Neural cell (in vitro differentiated cells): ENCODE results near the gene GPR180. TPM values are rescaled to one million over a fixed set of nuclear protein-coding genes. Genes with fewer than 3 reads are reported as not detected.

Experiments used
- H2AFZ ChIP-seq: fragments of 200-600, 300-800 bp; sonication (generic), shearing (Covaris generic); 2 replicates; pipeline ENCODE4 v1.6.0; 2014; ENCODE audit warnings: low read depth, mild to moderate bottlenecking, antibody characterized with exemption, low read length, moderate library complexity
- H3F3A ChIP-seq: fragments of 200-600 bp; shearing (Covaris generic); 2 replicates; pipeline ENCODE4 v1.6.1; 2016; ENCODE audit warnings: mild to moderate bottlenecking, moderate library complexity, mixed read lengths, antibody characterized with exemption, low read length; ENCODE audit not compliant: insufficient read depth, poor library complexity, severe bottlenecking
- H3K27ac ChIP-seq: fragments of 200-600, 300-800 bp; sonication (generic), shearing (Covaris generic); 2 replicates; pipeline ENCODE4 v1.5.1; 2014; ENCODE audit warnings: mild to moderate bottlenecking, low read length, moderate library complexity
- H3K27me3 ChIP-seq: fragments of 300-800, 200-600 bp; sonication (generic), shearing (Covaris generic); 2 replicates; pipeline ENCODE4 v1.6.0; 2014; ENCODE audit warnings: mild to moderate bottlenecking, low read depth, low read length, moderate library complexity; ENCODE audit not compliant: insufficient read depth
- H3K36me3 ChIP-seq: fragments of 300-800, 200-600 bp; sonication (generic), shearing (Covaris generic); 2 replicates; pipeline ENCODE4 v1.5.1; 2014; ENCODE audit warnings: mild to moderate bottlenecking, antibody characterized with exemption, low read length, moderate library complexity; ENCODE audit not compliant: insufficient read depth
- H3K4me2 ChIP-seq: fragments of 300-800, 200-600 bp; sonication (generic), shearing (Covaris generic); 2 replicates; pipeline ENCODE4 v1.6.0; 2014; ENCODE audit warnings: mild to moderate bottlenecking, low read length
- H3K4me3 ChIP-seq: fragments of 300-800, 200-600 bp; sonication (generic), shearing (Covaris generic); 2 replicates; pipeline ENCODE4 v1.5.1; 2014; ENCODE audit warnings: mild to moderate bottlenecking, low read length, moderate library complexity
- H3K79me2 ChIP-seq: fragments of 200-600 bp; shearing (Covaris generic); replicated peaks from 2 replicates; pipeline ENCODE4 v1.6.0; 2014; ENCODE audit warnings: mild to moderate bottlenecking, low read length, moderate library complexity; ENCODE audit not compliant: insufficient read depth
- H3K9ac ChIP-seq: fragments of 300-800, 200-600 bp; sonication (generic), shearing (Covaris generic); 2 replicates; pipeline ENCODE4 v1.6.1; 2016; ENCODE audit warnings: mild to moderate bottlenecking, low read length, mixed read lengths
- H3K9me2 ChIP-seq: fragments of 200-600 bp; shearing (Covaris generic); 2 replicates; pipeline ENCODE4 v1.6.1; 2016; ENCODE audit warnings: mild to moderate bottlenecking, low read length, mixed read lengths; ENCODE audit not compliant: insufficient read depth
- H3K9me3 ChIP-seq: fragments of 200-600, 300-800 bp; sonication (generic), shearing (Covaris generic); 2 replicates; pipeline ENCODE4 v1.6.1; 2016; ENCODE audit warnings: mild to moderate bottlenecking, mixed run types, low read length, moderate library complexity, mixed read lengths
- H4K20me1 ChIP-seq: fragments of 200-600 bp; shearing (Covaris generic); 2 replicates; pipeline ENCODE4 v1.6.1; 2016; ENCODE audit warnings: mild to moderate bottlenecking, mixed run types; ENCODE audit not compliant: insufficient read depth
- CTCF ChIP-seq: fragments of 450-650 bp; IDR thresholded peaks from 2 replicates; pipeline ENCODE4 v1.5.1; 2014; ENCODE audit warnings: antibody characterized with exemption, mild to moderate bottlenecking, moderate library complexity; ENCODE audit not compliant: poor library complexity, severe bottlenecking
- EP300 ChIP-seq: fragments of 450-650 bp; conservative IDR thresholded peaks from 2 replicates; pipeline ENCODE4 v1.6.1; 2014; ENCODE audit warnings: antibody characterized with exemption, mild to moderate bottlenecking, moderate library complexity; ENCODE audit not compliant: poor library complexity, severe bottlenecking
- EZH2 ChIP-seq: fragments of 200-600, 300-800 bp; shearing (Covaris generic), sonication (generic); IDR thresholded peaks from 2 replicates; pipeline ENCODE4 v1.6.1; 2014; ENCODE audit warnings: antibody characterized with exemption, low read length, borderline replicate concordance, mild to moderate bottlenecking; ENCODE audit not compliant: insufficient read depth, poor library complexity, severe bottlenecking
- MXI1 ChIP-seq: fragments of 450-650 bp; conservative IDR thresholded peaks from 2 replicates; pipeline ENCODE4 v1.6.1; 2014; ENCODE audit warnings: antibody characterized with exemption, mild to moderate bottlenecking; ENCODE audit not compliant: poor library complexity, severe bottlenecking
- POLR2AphosphoS5 ChIP-seq: IDR thresholded peaks from 2 replicates; pipeline ENCODE4 v1.6.1; 2012
- RAD21 ChIP-seq: fragments of 450-650 bp; conservative IDR thresholded peaks from 2 replicates; pipeline ENCODE4 v1.6.1; 2014; ENCODE audit warnings: antibody characterized with exemption, mild to moderate bottlenecking, moderate library complexity
- SMC3 ChIP-seq: fragments of 450-650 bp; conservative IDR thresholded peaks from 2 replicates; pipeline ENCODE4 v1.6.1; 2014; ENCODE audit warnings: antibody characterized with exemption, mild to moderate bottlenecking, moderate library complexity; ENCODE audit not compliant: poor library complexity
- polyA plus RNA-seq: library from polyadenylated mRNA; depleted of rRNA; stranded (reverse); fragments of >200 nt; gene quantifications from 2 replicates; pipeline ENCODE4 v1.2.3, GENCODE V29; 2014
- TF ChIP-seq, protein P1 (sequence below): IDR thresholded peaks from 2 replicates; pipeline ENCODE4 v1.6.1; 2012; ENCODE audit warnings: borderline replicate concordance

Gene GPR180
- polyA plus RNA-seq, 1 donor from 2014 or later = 5.7 TPM

- no peak overlapping the region for H3K9ac ChIP-seq
- no peak overlapping the region for H3K4me2 ChIP-seq
- H3K9me2 ChIP-seq = no peaks in the 10 kb centered on the region
- H3K36me3 ChIP-seq = no peaks in the 10 kb centered on the region
- H3K79me2 ChIP-seq = no peaks in the 10 kb centered on the region
- H2AFZ ChIP-seq = no peak overlapping the region
- no peak overlapping the region for H3K27ac ChIP-seq
- TF ChIP-seq EP300 (no peak), MXI1 (no peak), EZH2 (no peak), RAD21 (no peak)
- TF ChIP-seq, protein P1, sequence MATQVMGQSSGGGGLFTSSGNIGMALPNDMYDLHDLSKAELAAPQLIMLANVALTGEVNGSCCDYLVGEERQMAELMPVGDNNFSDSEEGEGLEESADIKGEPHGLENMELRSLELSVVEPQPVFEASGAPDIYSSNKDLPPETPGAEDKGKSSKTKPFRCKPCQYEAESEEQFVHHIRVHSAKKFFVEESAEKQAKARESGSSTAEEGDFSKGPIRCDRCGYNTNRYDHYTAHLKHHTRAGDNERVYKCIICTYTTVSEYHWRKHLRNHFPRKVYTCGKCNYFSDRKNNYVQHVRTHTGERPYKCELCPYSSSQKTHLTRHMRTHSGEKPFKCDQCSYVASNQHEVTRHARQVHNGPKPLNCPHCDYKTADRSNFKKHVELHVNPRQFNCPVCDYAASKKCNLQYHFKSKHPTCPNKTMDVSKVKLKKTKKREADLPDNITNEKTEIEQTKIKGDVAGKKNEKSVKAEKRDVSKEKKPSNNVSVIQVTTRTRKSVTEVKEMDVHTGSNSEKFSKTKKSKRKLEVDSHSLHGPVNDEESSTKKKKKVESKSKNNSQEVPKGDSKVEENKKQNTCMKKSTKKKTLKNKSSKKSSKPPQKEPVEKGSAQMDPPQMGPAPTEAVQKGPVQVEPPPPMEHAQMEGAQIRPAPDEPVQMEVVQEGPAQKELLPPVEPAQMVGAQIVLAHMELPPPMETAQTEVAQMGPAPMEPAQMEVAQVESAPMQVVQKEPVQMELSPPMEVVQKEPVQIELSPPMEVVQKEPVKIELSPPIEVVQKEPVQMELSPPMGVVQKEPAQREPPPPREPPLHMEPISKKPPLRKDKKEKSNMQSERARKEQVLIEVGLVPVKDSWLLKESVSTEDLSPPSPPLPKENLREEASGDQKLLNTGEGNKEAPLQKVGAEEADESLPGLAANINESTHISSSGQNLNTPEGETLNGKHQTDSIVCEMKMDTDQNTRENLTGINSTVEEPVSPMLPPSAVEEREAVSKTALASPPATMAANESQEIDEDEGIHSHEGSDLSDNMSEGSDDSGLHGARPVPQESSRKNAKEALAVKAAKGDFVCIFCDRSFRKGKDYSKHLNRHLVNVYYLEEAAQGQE = no peak
- H4K20me1 ChIP-seq = no peaks in the 10 kb centered on the region
- H3K9me3 ChIP-seq = no peaks in the 10 kb centered on the region
- H3K27me3 ChIP-seq = no peaks in the 10 kb centered on the region
- no peaks in the 10 kb centered on the region for H3F3A ChIP-seq
- H3K4me3 ChIP-seq = no peak overlapping the region
Measured at GRCh38 chr13:94553766-94554165, 47.9 kb upstream of the GPR180 start.

- no peak for TF ChIP-seq RAD21
- TF ChIP-seq, protein P1 = no peak
- no peak for TF ChIP-seq SMC3
- TF ChIP-seq EZH2 = no peak
- TF ChIP-seq CTCF = no peak
- TF ChIP-seq POLR2AphosphoS5 = no peak
- H3F3A ChIP-seq = no peaks in the 10 kb centered on the region
- H3K9me2 ChIP-seq = no peaks in the 10 kb centered on the region
- no peaks in the 10 kb centered on the region for H3K36me3 ChIP-seq
- H3K9ac ChIP-seq = no peak overlapping the region
- H4K20me1 ChIP-seq = no peaks in the 10 kb centered on the region
- H3K27ac ChIP-seq = no peak overlapping the region
- no peak overlapping the region for H2AFZ ChIP-seq
- H3K27me3 ChIP-seq = no peaks in the 10 kb centered on the region
- H3K4me3 ChIP-seq = no peak overlapping the region
- H3K9me3 ChIP-seq = no peaks in the 10 kb centered on the region
- no peaks in the 10 kb centered on the region for H3K79me2 ChIP-seq
- no peak overlapping the region for H3K4me2 ChIP-seq
Measured at GRCh38 chr13:94556041-94556440, 45.6 kb upstream of the GPR180 start.
